GM21447 (cell line): ENCODE data around the gene VPS26A.

ENCODE experiments used
- ATAC-seq: cut with Tn5 transposase; IDR thresholded peaks from one replicate; pipeline ENCODE4 v1.9.1; 2021; ENCODE audit not compliant: unreplicated experiment

The VPS26A gene

GRCh38 chr10:69218831-69219230, 94.9 kb downstream of the VPS26A start:
- ATAC-seq: no peak

- no peak for ATAC-seq
Observed at GRCh38 chr10:69220041-69220451, 96.1 kb downstream of the VPS26A start, which contains the start of gene HKDC1. HKDC1 (plus strand) TSS chr10:69220332; CDS start chr10:69220436, 104 bp downstream.

DNA sequence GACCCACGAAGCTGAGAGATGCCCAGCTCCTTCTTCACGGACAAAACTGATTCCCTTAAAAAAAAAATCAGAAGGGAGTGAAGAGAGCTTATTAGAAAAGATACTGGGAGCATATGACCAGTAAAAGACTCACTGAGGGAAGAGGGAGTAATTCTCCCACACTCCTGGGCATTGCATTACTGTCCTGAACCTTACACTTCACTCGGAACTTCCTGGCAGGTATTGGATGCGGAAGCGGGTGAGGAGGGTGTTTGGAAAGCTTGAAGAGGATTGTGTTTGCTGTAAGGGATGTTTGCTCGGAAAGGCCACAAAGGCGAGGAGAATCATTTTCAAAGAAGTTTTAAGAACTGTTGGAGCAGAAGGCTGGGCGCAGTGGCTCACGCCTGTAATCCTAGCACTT, 96.5 kb downstream of the VPS26A start:
- no peak for ATAC-seq
